ENCODE results near the gene RANBP10.

The RANBP10 gene

DNA sequence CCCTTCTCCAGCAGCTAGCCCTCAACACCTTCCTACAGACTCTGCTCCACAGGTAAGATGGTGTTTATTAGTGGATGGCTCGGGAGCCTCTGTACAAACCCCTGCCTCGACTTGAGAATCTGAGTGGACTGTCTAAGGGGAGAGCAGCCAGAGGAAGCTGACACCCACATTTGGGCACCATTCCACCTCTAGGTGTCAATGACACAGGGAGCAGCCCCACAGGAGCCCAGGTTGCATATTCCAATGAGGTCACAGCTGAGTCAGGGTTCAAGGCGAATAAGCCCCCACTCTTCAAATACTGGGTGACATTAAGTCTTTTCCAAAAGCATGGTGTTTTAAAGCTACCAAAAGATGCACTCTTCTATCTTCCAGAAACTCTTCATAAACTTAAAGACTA, 31.9 kb downstream of the RANBP10 start:
- no peak for TF ChIP-seq EZH2phosphoT487 (IDR thresholded peaks at IDR 0.05; ENCODE audit: borderline replicate concordance)
- TF ChIP-seq, protein P1, sequence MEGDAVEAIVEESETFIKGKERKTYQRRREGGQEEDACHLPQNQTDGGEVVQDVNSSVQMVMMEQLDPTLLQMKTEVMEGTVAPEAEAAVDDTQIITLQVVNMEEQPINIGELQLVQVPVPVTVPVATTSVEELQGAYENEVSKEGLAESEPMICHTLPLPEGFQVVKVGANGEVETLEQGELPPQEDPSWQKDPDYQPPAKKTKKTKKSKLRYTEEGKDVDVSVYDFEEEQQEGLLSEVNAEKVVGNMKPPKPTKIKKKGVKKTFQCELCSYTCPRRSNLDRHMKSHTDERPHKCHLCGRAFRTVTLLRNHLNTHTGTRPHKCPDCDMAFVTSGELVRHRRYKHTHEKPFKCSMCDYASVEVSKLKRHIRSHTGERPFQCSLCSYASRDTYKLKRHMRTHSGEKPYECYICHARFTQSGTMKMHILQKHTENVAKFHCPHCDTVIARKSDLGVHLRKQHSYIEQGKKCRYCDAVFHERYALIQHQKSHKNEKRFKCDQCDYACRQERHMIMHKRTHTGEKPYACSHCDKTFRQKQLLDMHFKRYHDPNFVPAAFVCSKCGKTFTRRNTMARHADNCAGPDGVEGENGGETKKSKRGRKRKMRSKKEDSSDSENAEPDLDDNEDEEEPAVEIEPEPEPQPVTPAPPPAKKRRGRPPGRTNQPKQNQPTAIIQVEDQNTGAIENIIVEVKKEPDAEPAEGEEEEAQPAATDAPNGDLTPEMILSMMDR (conservative IDR thresholded peaks at IDR 0.05; ENCODE audit: low read length): no peak
- no peaks in the 10 kb centered on the region for H3K27me3 ChIP-seq (ENCODE audit: insufficient read depth, low read length, poor library complexity, severe bottlenecking)
- H3K9me2 ChIP-seq (replicated peaks; ENCODE audit: low read depth, low read length): no peaks in the 10 kb centered on the region
- H3K4me3 ChIP-seq (ENCODE audit: low read length, poor library complexity, severe bottlenecking): no peak overlapping the region
- H3F3A ChIP-seq (ENCODE audit: low read depth): no peaks in the 10 kb centered on the region
- peaks cover 52% of the 10 kb centered on the region; the same call in 1 of the 2 replicates for H3K79me2 ChIP-seq (ENCODE audit: insufficient read depth, low read length)
- H2AFZ ChIP-seq (ENCODE audit: low read length): no peak overlapping the region
- H3K4me1 ChIP-seq (ENCODE audit: insufficient read depth, low read length, poor library complexity, severe bottlenecking): peaks cover 6% of the 10 kb centered on the region
- H3K4me2 ChIP-seq (ENCODE audit: low read depth, low read length, poor library complexity, severe bottlenecking): no peak overlapping the region
- H3K36me3 ChIP-seq (ENCODE audit: insufficient read depth, low read length): peaks cover 27% of the 10 kb centered on the region; the same call in 1 of the 2 replicates
- H3K9me3 ChIP-seq (ENCODE audit: insufficient read depth, low read depth, low read length): no peaks in the 10 kb centered on the region
- H3K9ac ChIP-seq (ENCODE audit: low read depth, low read length, poor library complexity, severe bottlenecking): no peak overlapping the region
- peaks cover 12% of the 10 kb centered on the region for H4K20me1 ChIP-seq (ENCODE audit: insufficient read depth, low read length, poor library complexity, severe bottlenecking)

DNA sequence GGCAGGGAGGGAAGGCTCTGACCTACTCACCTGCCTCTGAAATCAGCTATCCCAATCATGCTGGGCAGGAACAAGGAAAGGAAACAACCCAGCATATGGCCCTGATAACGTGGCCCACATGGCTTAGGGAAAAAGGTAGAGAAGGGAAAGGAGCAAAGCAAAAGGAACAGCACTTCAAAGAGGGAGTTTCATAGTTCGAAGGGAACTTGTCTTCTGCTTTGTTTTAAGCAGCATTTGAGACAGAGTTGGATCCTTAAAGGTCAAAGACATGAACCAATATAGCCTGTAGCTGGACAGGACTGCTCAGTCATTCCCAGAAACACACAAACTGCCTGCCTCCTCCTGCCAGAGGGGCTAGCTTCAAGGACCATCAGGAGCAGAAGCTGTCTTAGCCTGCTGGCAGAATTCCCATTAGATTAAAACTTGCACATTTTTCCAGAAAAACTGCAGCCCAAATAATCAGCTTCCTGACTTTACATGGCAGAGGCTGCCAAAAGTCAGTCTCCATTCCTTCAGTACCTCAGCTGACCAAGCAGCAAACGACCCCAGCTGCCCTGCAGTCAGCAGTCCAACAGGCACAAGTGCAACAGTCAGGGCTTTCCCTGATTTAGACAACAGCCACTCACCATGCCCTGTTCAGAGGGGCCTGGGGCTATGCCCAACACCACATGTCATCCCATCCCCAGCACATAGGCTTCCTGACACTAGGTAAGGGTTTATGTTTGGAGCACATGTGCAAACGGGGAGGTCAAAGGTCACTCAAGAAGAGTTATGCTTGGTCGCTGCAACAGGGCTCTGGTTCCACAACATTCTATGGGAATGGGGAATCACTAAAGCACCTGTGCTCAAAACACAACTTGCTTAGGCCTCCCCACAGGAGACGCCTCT, 32.5 kb downstream of the RANBP10 start:
- Histone ChIP-seq H3F3A (ENCODE audit: low read depth) (no peaks in the 10 kb centered on the region), H3K36me3 (ENCODE audit: insufficient read depth, low read length) (peaks cover 31% of the 10 kb centered on the region; the same call in 1 of the 2 replicates), H3K4me1 (ENCODE audit: insufficient read depth, low read length, poor library complexity, severe bottlenecking) (no peaks in the 10 kb centered on the region), H3K27me3 (ENCODE audit: insufficient read depth, low read length, poor library complexity, severe bottlenecking) (no peaks in the 10 kb centered on the region), H2AFZ (ENCODE audit: low read length) (no peak overlapping the region), H4K20me1 (ENCODE audit: insufficient read depth, low read length, poor library complexity, severe bottlenecking) (peaks cover 12% of the 10 kb centered on the region), H3K9ac (ENCODE audit: low read depth, low read length, poor library complexity, severe bottlenecking) (no peak overlapping the region), H3K4me2 (ENCODE audit: low read depth, low read length, poor library complexity, severe bottlenecking) (no peak overlapping the region), H3K9me3 (ENCODE audit: insufficient read depth, low read depth, low read length) (no peaks in the 10 kb centered on the region), H3K4me3 (ENCODE audit: low read length, poor library complexity, severe bottlenecking) (no peak overlapping the region), H3K9me2 (replicated peaks; ENCODE audit: low read depth, low read length) (no peaks in the 10 kb centered on the region), H3K79me2 (ENCODE audit: insufficient read depth, low read length) (peaks cover 46% of the 10 kb centered on the region; the same call in 1 of the 2 replicates)
- TF ChIP-seq, protein P1 (conservative IDR thresholded peaks at IDR 0.05; ENCODE audit: low read length): no peak
- no peak for TF ChIP-seq EZH2phosphoT487 (IDR thresholded peaks at IDR 0.05; ENCODE audit: borderline replicate concordance)

DNA sequence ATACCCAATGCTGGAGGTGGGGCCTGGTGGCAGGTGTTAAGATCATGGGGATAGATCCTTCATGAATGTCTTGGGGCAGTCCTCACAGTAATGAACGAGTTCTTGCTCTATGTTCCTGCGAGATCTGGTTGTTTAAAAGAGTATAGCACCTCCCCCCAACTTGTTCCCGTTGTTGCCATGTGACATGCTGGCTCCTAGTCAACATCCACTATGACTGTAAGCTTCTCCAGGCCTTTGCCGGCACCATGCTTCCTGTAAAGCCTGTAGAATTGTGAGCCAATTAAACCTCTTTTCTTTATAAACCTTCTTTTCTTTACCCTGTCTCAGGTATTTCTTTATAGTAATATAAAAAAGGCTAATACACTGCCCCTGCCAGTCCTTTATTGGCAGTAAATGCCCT, 33.3 kb downstream of the RANBP10 start:
- H3F3A ChIP-seq (ENCODE audit: low read depth): no peaks in the 10 kb centered on the region
- H3K27me3 ChIP-seq (ENCODE audit: insufficient read depth, low read length, poor library complexity, severe bottlenecking): no peaks in the 10 kb centered on the region
- TF ChIP-seq EZH2phosphoT487 (IDR thresholded peaks at IDR 0.05; ENCODE audit: borderline replicate concordance): no peak
- TF ChIP-seq, protein P1 (conservative IDR thresholded peaks at IDR 0.05; ENCODE audit: low read length): no peak
- H3K4me1 ChIP-seq (ENCODE audit: insufficient read depth, low read length, poor library complexity, severe bottlenecking): no peaks in the 10 kb centered on the region
- no peak overlapping the region for H3K9ac ChIP-seq (ENCODE audit: low read depth, low read length, poor library complexity, severe bottlenecking)
- H4K20me1 ChIP-seq (ENCODE audit: insufficient read depth, low read length, poor library complexity, severe bottlenecking): peaks cover 12% of the 10 kb centered on the region
- peaks cover 40% of the 10 kb centered on the region; the same call in 1 of the 2 replicates for H3K79me2 ChIP-seq (ENCODE audit: insufficient read depth, low read length)
- no peaks in the 10 kb centered on the region for H3K9me2 ChIP-seq (replicated peaks; ENCODE audit: low read depth, low read length)
- no peak overlapping the region for H2AFZ ChIP-seq (ENCODE audit: low read length)
- peaks cover 35% of the 10 kb centered on the region; the same call in 1 of the 2 replicates for H3K36me3 ChIP-seq (ENCODE audit: insufficient read depth, low read length)
- H3K4me3 ChIP-seq (ENCODE audit: low read length, poor library complexity, severe bottlenecking): no peak overlapping the region
- no peak overlapping the region for H3K4me2 ChIP-seq (ENCODE audit: low read depth, low read length, poor library complexity, severe bottlenecking)
- H3K9me3 ChIP-seq (ENCODE audit: insufficient read depth, low read depth, low read length): no peaks in the 10 kb centered on the region

Measured in Loucy (cell line).